Nucleus accumbens (tissue), 56 donors: ENCODE measurements around the gene LMX1A.

ENCODE experiments used
- DNase-seq, 56 donors: peaks; one replicate each; lab custom pipeline; 2025; lab: John Stamatoyannopoulos, UW

The LMX1A gene

GRCh38 chr1:165328136-165328535 is 28.4 kb downstream of the LMX1A start:
- DNase-seq, result no peak

GRCh38 chr1:165327538-165327937 is 29.0 kb downstream of the LMX1A start:
- no peak for DNase-seq

GRCh38 chr1:165325460-165326203 is 30.9 kb downstream of the LMX1A start:
- DNase-seq, result no peak

- DNase-seq, result no peak
Measured at GRCh38 chr1:165324050-165324449, 32.5 kb downstream of the LMX1A start.

GRCh38 chr1:165317612-165318011 is 38.9 kb downstream of the LMX1A start:
- DNase-seq, result no peak

- no peak for DNase-seq
Measured at GRCh38 chr1:165316153-165316772, 40.3 kb downstream of the LMX1A start.

- DNase-seq, result no peak
Measured at GRCh38 chr1:165315481-165315880, 41.0 kb downstream of the LMX1A start.

GRCh38 chr1:165313903-165314302 is 42.6 kb downstream of the LMX1A start:
- DNase-seq, result no peak

- no peak for DNase-seq
Measured at GRCh38 chr1:165312591-165312990, 43.9 kb downstream of the LMX1A start.

- DNase-seq, result no peak
Measured at GRCh38 chr1:165306543-165307434, 49.7 kb downstream of the LMX1A start.

GRCh38 chr1:165303386-165303785 is 53.1 kb downstream of the LMX1A start:
- no peak for DNase-seq

- DNase-seq, result no peak
Measured at GRCh38 chr1:165300400-165300903, 56.1 kb downstream of the LMX1A start.

- no peak for DNase-seq
Measured at GRCh38 chr1:165298203-165298820, 58.2 kb downstream of the LMX1A start.

- DNase-seq, result no peak
Measured at GRCh38 chr1:165296205-165296604, 60.3 kb downstream of the LMX1A start.

GRCh38 chr1:165290148-165290547 is 66.4 kb downstream of the LMX1A start:
- no peak for DNase-seq

- DNase-seq, result no peak
Measured at GRCh38 chr1:165289556-165289955, 67.0 kb downstream of the LMX1A start.

- no peak for DNase-seq
Measured at GRCh38 chr1:165288350-165289120, 68.0 kb downstream of the LMX1A start.

GRCh38 chr1:165287781-165288180 is 68.7 kb downstream of the LMX1A start:
- DNase-seq, result no peak

- DNase-seq, result no peak
Measured at GRCh38 chr1:165287329-165287728, 69.2 kb downstream of the LMX1A start.

GRCh38 chr1:165284454-165284853 is 72.1 kb downstream of the LMX1A start:
- DNase-seq, result no peak
